ENCODE results near the gene ERG.

The ERG gene

DNA sequence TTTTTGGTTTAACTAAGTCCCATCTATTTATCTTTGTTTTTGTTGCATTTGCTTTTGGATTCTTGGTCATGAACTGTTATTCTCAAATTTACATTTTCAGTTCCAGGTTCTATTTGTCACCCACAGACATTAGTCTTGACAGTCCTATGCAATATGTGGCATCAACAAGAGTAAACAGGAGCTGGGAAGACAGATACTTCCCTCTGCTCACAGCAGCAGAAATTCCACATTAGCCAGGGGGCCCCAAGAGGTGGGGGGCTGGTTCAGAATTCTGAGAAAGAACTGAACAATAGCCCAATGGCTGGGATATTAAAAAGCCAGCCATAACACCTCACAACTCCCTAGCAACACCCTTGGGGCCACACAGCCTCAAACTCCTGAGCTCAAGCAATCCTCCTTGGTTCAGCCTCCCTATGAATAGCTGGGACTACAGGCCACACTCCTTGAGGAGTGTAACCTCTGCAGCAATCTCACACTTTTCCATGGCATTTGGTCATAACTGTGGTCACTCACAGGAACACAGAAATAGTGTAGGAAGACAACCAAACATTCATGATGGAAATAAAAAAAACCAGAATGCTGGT lies 67.8 kb downstream of the ERG start:
- no peak for DNase-seq

DNA sequence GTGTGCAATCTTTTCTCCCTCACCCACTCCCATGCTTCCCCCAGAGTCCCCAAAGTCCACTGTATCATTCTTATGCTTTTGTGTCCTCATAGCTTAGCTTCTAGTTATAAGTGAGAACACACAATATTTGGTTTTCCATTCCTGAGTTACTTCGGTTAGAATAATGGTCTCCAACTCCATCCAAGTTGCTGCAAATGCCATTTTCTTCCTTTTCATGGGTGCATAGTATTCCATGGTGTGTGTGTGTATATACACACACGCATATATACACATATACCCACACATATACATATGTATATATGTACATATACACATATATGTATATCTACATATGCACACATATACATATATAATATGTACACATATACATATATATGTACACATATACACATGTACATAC lies 69.3 kb downstream of the ERG start:
- no peak for DNase-seq

- DNase-seq: no peak
Observed at GRCh38 chr21:38428211-38428610, 70.1 kb downstream of the ERG start.

- no peak for DNase-seq
Observed at GRCh38 chr21:38424305-38425019, 73.8 kb downstream of the ERG start.

- DNase-seq: no peak
Observed at GRCh38 chr21:38422082-38422481, 76.2 kb downstream of the ERG start.

- DNase-seq: no peak
Observed at GRCh38 chr21:38420140-38420539, 78.1 kb downstream of the ERG start.

DNA sequence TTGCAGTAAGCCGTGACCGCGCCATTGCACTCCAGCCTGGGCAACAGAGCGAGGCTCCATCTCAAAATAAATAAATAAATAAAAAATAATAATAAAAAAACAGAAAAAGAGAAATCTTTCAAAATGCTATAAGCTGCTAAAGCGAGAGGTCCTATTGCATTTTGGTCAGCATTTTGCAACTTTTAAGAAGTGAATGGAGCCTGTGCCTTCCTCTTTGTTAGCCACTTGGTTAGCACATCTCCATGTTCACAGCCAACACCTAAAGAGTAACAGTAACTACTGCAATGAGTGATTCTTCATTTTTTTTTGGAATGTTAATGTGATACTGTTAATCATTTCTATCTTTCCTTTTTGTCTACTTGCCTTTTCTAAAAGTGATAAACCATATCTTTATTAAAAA lies 80.6 kb downstream of the ERG start:
- DNase-seq: no peak

- DNase-seq: no peak
Observed at GRCh38 chr21:38416791-38417190, 81.5 kb downstream of the ERG start.

GRCh38 chr21:38413958-38414548 lies 84.2 kb downstream of the ERG start:
- DNase-seq: no peak

- DNase-seq: no peak
Observed at GRCh38 chr21:38410466-38410865, 87.8 kb downstream of the ERG start.

GRCh38 chr21:38409907-38410306 lies 88.4 kb downstream of the ERG start:
- no peak for DNase-seq

DNA sequence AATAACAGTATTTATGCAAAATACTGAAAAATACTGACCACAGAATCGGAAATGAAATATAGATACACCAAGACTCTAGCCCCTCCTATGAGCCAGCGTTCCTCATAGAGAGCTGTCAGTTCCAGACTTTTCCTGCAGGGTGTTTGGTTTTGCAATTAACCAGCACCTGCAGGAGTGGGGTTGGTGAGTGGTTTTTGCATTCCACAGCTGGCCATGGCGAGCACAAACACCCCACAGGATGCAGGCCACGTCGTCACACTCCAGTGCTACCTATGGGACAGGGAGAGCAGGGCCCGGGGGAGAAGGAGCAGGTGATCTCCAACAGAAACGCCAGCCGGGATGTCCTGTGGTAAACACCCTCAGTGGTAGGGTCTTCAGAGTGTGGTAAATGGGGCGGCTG lies 94.1 kb downstream of the ERG start:
- no peak for DNase-seq

DNA sequence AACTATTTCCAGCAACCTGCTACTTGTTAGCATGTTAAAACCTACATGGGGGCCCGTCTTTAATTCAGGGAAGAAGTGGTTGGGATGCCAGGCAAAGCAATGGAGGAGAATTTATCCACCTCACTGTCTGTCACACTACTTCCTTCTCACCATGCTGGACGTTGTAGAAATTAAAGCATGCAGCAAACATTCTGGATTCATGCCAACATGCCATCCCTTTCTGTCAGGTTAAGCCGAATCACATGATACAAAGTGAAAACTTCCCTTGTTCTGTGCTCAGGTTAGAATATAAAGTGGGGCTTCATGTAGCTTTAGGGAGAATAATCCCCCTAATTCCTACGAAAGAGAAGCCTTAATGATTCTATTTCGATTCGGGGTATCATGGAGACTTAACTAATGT lies 95.5 kb downstream of the ERG start:
- no peak for DNase-seq

DNA sequence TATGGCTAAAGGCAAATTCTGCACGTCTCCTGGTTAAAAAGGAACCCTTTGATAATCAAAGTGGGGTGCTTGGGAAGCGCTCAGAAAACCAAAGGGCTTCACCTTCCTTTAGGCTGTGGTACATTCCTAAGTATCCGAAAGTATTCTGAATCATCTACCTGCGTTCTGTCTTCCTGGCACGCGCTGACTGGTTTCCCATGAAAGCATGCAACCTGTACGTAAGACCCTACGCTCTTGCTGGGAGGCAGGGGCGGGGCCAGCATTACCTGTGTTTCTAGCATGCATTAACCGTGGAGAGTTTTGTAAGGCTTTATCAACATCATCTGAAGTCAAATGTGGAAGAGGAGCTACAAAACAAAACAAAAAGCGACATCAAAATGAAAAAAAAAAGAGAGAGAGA lies 96.0 kb downstream of the ERG start:
- no peak for DNase-seq

GRCh38 chr21:38401191-38401926 lies 96.9 kb downstream of the ERG start:
- DNase-seq: no peak

GRCh38 chr21:38400195-38400919 lies 97.9 kb downstream of the ERG start:
- DNase-seq: no peak

DNA sequence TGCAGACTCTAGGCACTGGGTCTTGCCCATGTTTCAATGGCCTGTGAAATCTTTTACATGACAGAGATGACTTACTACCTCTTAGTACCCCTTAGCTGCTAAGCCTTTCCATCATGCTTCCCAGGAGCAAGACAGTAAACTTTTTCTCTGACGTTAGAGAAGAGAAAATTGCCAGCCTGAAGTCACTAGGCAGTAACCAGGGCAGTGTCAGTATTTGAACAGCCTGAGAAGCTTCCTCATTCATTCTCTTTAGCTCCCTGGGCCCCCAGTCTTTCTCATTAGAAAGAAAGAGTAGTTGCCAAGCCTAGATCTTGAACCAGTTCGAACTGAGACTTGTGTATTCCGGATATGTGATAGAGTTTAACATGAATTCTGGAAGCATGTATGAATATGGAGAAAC lies 99.2 kb downstream of the ERG start:
- DNase-seq: no peak

- DNase-seq: no peak
Observed at GRCh38 chr21:38396325-38396724, 102.0 kb downstream of the ERG start.

GRCh38 chr21:38395581-38395980 lies 102.7 kb downstream of the ERG start:
- DNase-seq: no peak

GRCh38 chr21:38392661-38393060 lies 105.6 kb downstream of the ERG start:
- DNase-seq: no peak

DNA sequence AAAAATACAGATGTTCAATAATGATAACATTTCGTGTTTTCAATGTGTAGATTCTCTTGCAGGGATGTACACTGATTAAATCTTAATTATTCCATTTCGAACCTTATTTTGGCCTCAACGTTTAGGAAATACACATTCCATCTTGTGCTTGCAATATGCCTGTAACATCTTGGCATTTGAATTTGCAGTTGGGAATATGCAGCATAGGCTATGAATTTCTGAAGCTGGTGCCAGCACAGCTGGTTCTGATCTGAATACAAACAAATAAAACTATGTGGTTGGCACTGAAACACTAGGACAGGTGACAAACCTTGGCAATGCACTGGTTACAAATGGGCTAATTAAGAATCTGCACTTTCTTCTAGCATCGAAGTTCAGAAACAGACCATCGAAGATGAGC lies 108.4 kb downstream of the ERG start:
- DNase-seq: no peak

DNA sequence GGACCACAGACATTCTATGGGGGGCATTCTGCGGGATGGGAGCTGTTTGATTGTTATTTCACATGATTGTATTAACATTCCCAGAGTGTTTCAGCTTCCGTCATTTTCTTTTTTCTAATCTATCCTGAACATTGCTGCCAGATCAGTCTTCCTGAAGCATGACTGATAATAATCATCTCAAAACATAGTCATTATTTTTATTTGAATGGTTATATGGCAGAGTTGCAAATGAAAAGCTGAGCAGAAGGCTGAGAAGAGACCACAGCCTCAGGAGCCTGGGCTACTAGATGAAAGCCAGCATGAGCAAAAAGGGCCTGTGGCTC lies 109.0 kb downstream of the ERG start:
- no peak for DNase-seq

GRCh38 chr21:38388647-38389353 lies 109.5 kb downstream of the ERG start:
- DNase-seq: no peak

Data from KG1 (cell line).